Muscle layer of colon (tissue), 2 donors: ENCODE measurements around the gene SELENOF.
"Not testable (repeated sequence)": the region's sequence is repeated elsewhere in the genome, so short reads cannot be mapped to it uniquely, and the experiment has no call there.

ENCODE experiments used
- H3K27ac ChIP-seq: one replicate; pipeline ENCODE4 v1.7.0; 2013; ENCODE audit warnings: low read depth, mild to moderate bottlenecking, low read length, moderate library complexity
- H3K27me3 ChIP-seq, 2 donors: one replicate each; pipeline ENCODE4 v1.7.0; 2013; ENCODE audit warnings: low read length in 2 of 2, mild to moderate bottlenecking in 2 of 2; ENCODE audit not compliant: insufficient read depth in 2 of 2, control insufficient read depth in 1 of 2
- H3K36me3 ChIP-seq: one replicate; pipeline ENCODE4 v1.7.0; 2013; ENCODE audit warnings: mild to moderate bottlenecking, low read length; ENCODE audit not compliant: insufficient read depth
- H3K4me1 ChIP-seq: one replicate; pipeline ENCODE4 v1.7.0; 2013; ENCODE audit warnings: mild to moderate bottlenecking, low read length; ENCODE audit not compliant: insufficient read depth
- H3K4me3 ChIP-seq, 2 donors: one replicate each; pipeline ENCODE4 v1.7.0; 2013; ENCODE audit warnings: low read length in 2 of 2, low read depth in 1 of 2, mild to moderate bottlenecking in 1 of 2, moderate library complexity in 1 of 2
- H3K9ac ChIP-seq: one replicate; pipeline ENCODE4 v1.7.0; 2013; ENCODE audit warnings: low read length
- H3K9me3 ChIP-seq: one replicate; pipeline ENCODE4 v1.7.0; 2013; ENCODE audit warnings: mild to moderate bottlenecking, low read length
- donor health status: abdominal sarcoma.
- donor health status: Adenocarcinoma of cecum.

The SELENOF gene

GRCh38 chr1:86871001-86871400 is 42.9 kb downstream of the SELENOF start:
- no peaks in the 10 kb centered on the region for H3K9me3 ChIP-seq
- no peak overlapping the region for H3K27ac ChIP-seq
- peaks cover 3% of the 10 kb centered on the region for H3K36me3 ChIP-seq
- no peaks in the 10 kb centered on the region for H3K27me3 ChIP-seq
- H3K9ac ChIP-seq, result no peak overlapping the region
- no peaks in the 10 kb centered on the region for H3K4me1 ChIP-seq
- H3K4me3 ChIP-seq, result no peak overlapping the region

GRCh38 chr1:86868477-86868876 is 45.4 kb downstream of the SELENOF start:
- Histone ChIP-seq H3K4me3 (no peak overlapping the region), H3K9ac (no peak overlapping the region), H3K36me3 (no peaks in the 10 kb centered on the region), H3K27me3 (no peaks in the 10 kb centered on the region), H3K9me3 (no peaks in the 10 kb centered on the region), H3K27ac (no peak overlapping the region), H3K4me1 (no peaks in the 10 kb centered on the region)

DNA sequence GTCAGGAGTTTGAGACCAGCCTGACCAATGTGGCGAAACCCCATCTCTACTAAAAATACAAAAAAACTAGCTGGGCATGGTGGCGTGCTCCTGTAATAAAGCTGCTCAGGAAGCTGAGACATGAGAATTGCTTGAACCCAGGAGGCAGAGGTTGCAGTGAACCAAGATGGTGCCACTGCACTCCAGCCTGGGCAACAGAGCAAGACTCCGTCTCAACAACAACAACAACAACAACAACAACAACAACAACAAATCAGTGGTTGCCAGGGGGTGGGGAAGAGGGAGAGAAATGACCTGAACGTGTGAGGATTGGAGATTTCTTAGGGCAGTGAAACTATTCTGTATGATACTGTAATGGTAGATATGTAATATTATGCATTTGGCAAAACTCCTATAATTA is 46.6 kb downstream of the SELENOF start:
- H3K4me1 ChIP-seq, H3K27ac ChIP-seq, H3K36me3 ChIP-seq, H3K9ac ChIP-seq, H3K27me3 ChIP-seq, H3K9me3 ChIP-seq, H3K4me3 ChIP-seq: not testable (repeated sequence)

- Histone ChIP-seq H3K9me3 (no peaks in the 10 kb centered on the region), H3K9ac (no peak overlapping the region), H3K36me3 (no peaks in the 10 kb centered on the region), H3K27me3 (no peaks in the 10 kb centered on the region), H3K4me3 (no peak overlapping the region), H3K27ac (no peak overlapping the region), H3K4me1 (no peaks in the 10 kb centered on the region)
Measured at GRCh38 chr1:86866665-86867064, 47.3 kb downstream of the SELENOF start.

- no peaks in the 10 kb centered on the region for H3K4me1 ChIP-seq
- no peaks in the 10 kb centered on the region for H3K9me3 ChIP-seq
- no peaks in the 10 kb centered on the region for H3K36me3 ChIP-seq
- no peak overlapping the region for H3K4me3 ChIP-seq
- H3K27me3 ChIP-seq, result no peaks in the 10 kb centered on the region
- no peak overlapping the region for H3K9ac ChIP-seq
- no peak overlapping the region for H3K27ac ChIP-seq
Measured at GRCh38 chr1:86865973-86866637, 47.8 kb downstream of the SELENOF start.

DNA sequence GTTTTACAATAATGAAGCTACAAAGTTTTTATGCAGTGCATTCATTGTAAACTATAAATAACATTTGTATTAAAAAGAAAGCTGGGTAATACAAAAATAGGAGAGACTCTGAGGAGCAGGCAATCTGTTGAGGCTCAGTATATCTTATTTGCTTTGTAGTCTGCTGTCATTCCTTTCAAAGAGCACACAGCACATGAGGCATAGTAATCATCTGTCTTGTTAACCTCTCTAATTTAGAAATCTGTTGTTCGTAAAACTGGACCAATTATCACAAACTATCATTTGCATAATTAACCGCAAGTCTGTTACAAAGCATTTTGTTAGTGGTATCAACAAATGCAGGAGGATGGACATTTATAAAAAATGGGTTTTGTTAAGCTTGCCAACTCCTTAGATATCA is 51.0 kb downstream of the SELENOF start:
- Histone ChIP-seq H3K4me1 (no peaks in the 10 kb centered on the region), H3K9ac (no peak overlapping the region), H3K4me3 (no peak overlapping the region), H3K36me3 (no peaks in the 10 kb centered on the region), H3K27ac (no peak overlapping the region), H3K27me3 (no peaks in the 10 kb centered on the region), H3K9me3 (no peaks in the 10 kb centered on the region)

- Histone ChIP-seq H3K4me3 (no peak overlapping the region), H3K27ac (no peak overlapping the region), H3K4me1 (no peaks in the 10 kb centered on the region), H3K27me3 (no peaks in the 10 kb centered on the region), H3K9me3 (no peaks in the 10 kb centered on the region), H3K9ac (no peak overlapping the region), H3K36me3 (no peaks in the 10 kb centered on the region)
Measured at GRCh38 chr1:86861424-86861823, 52.5 kb downstream of the SELENOF start.

- Histone ChIP-seq H3K27me3 (no peaks in the 10 kb centered on the region), H3K9me3 (no peaks in the 10 kb centered on the region), H3K4me1 (no peaks in the 10 kb centered on the region), H3K27ac (no peak overlapping the region), H3K36me3 (no peaks in the 10 kb centered on the region), H3K9ac (no peak overlapping the region), H3K4me3 (no peak overlapping the region)
Measured at GRCh38 chr1:86860424-86860823, 53.5 kb downstream of the SELENOF start.

DNA sequence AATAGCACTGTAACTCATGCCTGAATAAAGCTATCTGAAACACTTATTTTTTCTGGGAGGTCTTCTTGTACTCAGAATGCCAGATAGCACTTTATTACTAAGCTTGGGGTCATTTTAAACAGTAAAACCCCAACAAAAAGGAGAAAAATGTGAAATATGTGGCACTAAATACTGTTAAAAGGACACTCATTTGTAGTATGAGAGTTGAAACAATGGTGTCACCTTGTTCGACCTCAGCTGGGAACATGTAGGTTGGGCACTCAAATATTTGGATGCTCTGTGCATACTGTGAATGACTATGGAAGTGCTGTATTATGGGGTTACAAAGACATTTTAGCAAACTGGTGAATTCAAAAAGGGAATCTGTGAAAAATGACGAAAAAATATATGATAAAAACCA is 53.9 kb downstream of the SELENOF start:
- H3K9me3 ChIP-seq, result no peaks in the 10 kb centered on the region
- no peaks in the 10 kb centered on the region for H3K36me3 ChIP-seq
- no peaks in the 10 kb centered on the region for H3K4me1 ChIP-seq
- no peak overlapping the region for H3K9ac ChIP-seq
- H3K27ac ChIP-seq, result no peak overlapping the region
- H3K4me3 ChIP-seq, result no peak overlapping the region
- H3K27me3 ChIP-seq, result no peaks in the 10 kb centered on the region

DNA sequence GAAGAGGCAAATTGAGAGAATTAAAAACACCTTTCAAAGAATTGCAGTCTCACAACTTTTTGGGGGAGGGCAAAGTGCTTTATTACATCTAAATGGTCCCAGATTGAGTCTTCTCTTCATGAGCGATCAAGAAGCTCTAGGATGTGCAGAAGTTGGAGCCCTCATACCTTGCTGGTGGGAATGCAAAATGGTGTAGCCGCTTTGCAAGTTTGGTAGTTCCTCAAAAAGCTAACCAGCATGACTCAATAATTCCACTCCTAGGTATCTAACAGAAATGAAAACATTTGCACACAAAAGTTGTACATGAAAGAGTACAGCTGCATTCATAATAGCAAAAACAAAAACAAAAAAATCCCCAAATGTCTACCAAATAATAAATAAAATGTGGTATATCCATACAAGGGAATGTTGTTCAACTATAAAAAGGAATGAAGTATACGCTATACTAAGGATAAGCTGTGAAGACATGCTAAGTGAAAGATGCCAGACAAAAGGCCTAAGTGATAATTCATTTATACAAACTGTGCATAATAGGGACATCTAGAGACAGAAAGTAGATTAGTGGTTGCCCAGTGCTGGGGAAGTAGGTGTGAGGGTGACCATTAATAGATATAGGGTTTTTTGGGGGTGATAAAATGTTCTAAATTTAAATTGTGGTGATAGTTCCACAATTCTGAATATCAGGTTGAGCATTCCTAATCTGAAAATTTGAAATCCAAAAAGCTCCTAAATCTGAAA is 55.2 kb downstream of the SELENOF start:
- H3K9me3 ChIP-seq, result no peaks in the 10 kb centered on the region
- H3K27me3 ChIP-seq, result no peaks in the 10 kb centered on the region
- no peak overlapping the region for H3K4me3 ChIP-seq

GRCh38 chr1:86856196-86856595 is 57.7 kb downstream of the SELENOF start:
- H3K27ac ChIP-seq, result no peak overlapping the region
- H3K27me3 ChIP-seq, result no peaks in the 10 kb centered on the region
- H3K9ac ChIP-seq, result no peak overlapping the region
- H3K9me3 ChIP-seq, result no peaks in the 10 kb centered on the region
- H3K36me3 ChIP-seq, result no peaks in the 10 kb centered on the region
- no peak overlapping the region for H3K4me3 ChIP-seq
- H3K4me1 ChIP-seq, result no peaks in the 10 kb centered on the region

More for the DNA sequence above, 55.2 kb downstream of the SELENOF start:
- no peak overlapping the region for H3K27ac ChIP-seq
- no peaks in the 10 kb centered on the region for H3K4me1 ChIP-seq
- no peak overlapping the region for H3K9ac ChIP-seq
- H3K36me3 ChIP-seq, result no peaks in the 10 kb centered on the region

GRCh38 chr1:86854352-86854751 is 59.6 kb downstream of the SELENOF start:
- Histone ChIP-seq H3K4me1 (no peaks in the 10 kb centered on the region), H3K27me3 (no peaks in the 10 kb centered on the region), H3K4me3 (no peak overlapping the region), H3K27ac (no peak overlapping the region), H3K9me3 (no peaks in the 10 kb centered on the region), H3K9ac (no peak overlapping the region), H3K36me3 (no peaks in the 10 kb centered on the region)
